Stimulated activated CD4-positive, alpha-beta T cell treated with anti-CD3 and anti-CD28 coated beads, Interleukin-1b, Interleukin-23, amount 100 ng/mL, for 1 hour (primary cell): ENCODE data around the gene PSMA6.
"Not testable (repeated sequence)": the region's sequence is repeated elsewhere in the genome, so short reads cannot be mapped to it uniquely, and the experiment has no call there.

Source experiments
- DNase-seq, 2 donors: peaks; one replicate each; pipeline ENCODE4 v3.0.0-alpha.2; 2020; ENCODE audit warnings: low read depth in 2 of 2

PSMA6 gene

GRCh38 chr14:35292051-35292769 is at the start of gene PSMA6:
PSMA6 (plus strand) TSS chr14:35292382; CDS start chr14:35292477, 95 bp downstream.
- peak; percentile 98 for DNase-seq

- no peak for DNase-seq
Measured at GRCh38 chr14:35242599-35243311, 49.4 kb upstream of the PSMA6 start.

DNA sequence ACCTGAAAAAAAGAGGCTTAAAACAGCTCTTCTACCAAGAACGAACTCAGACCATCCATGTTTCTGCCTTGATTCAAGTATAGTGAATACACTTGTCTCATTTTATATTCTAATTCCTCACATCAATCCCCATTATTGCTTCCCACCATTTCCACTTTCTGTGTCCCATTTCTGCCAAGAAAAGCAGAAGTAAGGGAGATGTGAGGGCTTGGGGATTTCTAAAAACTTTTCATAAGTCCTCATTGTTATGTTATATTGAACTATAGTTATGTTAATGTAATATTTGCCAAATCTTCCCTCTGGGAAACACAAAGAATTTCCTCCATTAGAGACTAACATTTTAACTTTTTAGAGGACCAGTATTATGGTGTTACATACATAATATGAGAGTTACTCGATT is 48.2 kb upstream of the PSMA6 start:
- no peak for DNase-seq

- DNase-seq, result no peak
Measured at GRCh38 chr14:35244542-35244941, 47.6 kb upstream of the PSMA6 start.

DNA sequence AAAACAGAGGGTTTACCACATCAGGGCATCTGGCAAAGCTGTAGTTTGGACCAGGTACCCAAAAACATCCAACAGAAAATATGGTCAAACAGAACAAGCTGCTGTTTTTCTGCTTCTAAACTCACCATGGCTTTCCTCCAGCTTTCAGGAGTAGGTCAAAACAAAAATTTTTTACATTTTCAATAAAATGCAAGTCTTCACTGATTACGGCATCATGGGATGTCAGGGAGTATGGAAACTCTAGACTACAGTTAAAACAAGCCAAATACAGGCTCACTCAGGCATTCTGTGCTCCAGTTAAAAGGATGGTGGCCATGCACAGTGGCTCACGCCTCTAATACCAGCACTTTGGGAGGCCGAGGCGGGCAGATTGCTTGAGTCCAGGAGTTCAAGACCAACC is 47.1 kb upstream of the PSMA6 start:
- no peak for DNase-seq

GRCh38 chr14:35247777-35248475 is 44.3 kb upstream of the PSMA6 start:
- no peak for DNase-seq

GRCh38 chr14:35248476-35248788 is 43.8 kb upstream of the PSMA6 start:
- DNase-seq, result no peak

GRCh38 chr14:35250319-35250718 is 41.9 kb upstream of the PSMA6 start:
- no peak for DNase-seq

GRCh38 chr14:35252451-35252868 is 39.7 kb upstream of the PSMA6 start:
- no peak for DNase-seq

DNA sequence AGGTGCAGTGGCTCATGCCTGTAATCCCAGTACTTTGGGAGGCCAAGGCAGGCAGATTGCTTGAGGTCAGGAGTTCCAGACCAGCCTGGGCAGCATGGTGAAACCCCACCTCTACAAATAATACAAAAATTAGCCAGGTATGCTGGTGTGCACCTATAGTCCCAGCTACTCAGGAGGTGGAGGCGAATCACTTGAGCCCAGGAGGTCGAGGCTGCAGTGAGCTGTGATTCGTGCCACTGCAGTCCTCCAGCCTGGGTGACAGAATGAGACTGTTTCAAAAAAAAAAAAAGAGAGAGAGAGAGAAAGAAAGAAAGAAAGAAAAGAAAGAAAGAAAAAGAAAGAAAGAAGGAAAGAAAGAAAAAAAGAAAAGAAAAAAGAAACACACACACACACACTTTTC is 39.1 kb upstream of the PSMA6 start:
- not testable (repeated sequence) for DNase-seq

GRCh38 chr14:35254034-35254622 is 38.1 kb upstream of the PSMA6 start:
- DNase-seq, result not testable (repeated sequence)

- DNase-seq, result no peak
Measured at GRCh38 chr14:35254736-35255135, 37.4 kb upstream of the PSMA6 start.

DNA sequence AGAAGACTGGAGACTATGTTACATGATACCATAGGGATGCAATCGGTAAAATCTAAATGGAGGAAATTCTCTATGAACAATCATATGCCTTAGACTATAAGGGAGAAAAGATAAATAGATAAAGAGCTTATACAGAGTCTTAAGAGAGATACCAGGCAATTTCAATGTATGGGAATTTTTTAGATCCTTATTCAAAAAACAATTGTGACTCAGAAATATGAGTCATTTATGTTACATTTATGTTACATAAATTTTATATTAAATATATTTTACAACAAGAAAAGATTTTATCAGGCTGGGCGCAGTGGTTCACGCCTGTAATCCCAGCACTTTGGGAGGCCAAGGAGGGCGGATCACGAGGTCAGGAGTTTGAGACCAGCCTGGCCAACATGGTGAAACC is 36.5 kb upstream of the PSMA6 start:
- DNase-seq, result no peak

DNA sequence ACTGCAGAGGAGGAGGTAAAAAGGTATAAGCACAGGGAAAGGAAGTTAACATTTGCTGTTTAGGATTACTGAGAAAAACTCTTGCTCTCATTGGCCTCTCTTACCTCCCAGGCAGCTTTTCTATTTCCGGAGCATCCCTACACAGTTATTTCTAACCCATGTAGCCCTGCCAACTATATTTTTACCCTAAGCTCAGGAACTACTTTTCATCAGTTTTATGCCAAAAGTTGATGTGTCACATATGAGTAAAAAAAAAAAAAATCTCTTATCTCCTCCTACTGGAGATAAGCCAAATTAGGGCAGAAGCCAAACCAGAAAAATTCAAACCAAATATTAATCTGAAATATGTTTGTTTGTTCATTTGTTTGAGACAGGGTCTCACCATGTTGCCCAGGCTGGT is 34.4 kb upstream of the PSMA6 start:
- DNase-seq, result no peak

GRCh38 chr14:35258420-35258819 is 33.8 kb upstream of the PSMA6 start:
- no peak for DNase-seq

GRCh38 chr14:35261774-35262173 is 30.4 kb upstream of the PSMA6 start:
- no peak for DNase-seq

DNA sequence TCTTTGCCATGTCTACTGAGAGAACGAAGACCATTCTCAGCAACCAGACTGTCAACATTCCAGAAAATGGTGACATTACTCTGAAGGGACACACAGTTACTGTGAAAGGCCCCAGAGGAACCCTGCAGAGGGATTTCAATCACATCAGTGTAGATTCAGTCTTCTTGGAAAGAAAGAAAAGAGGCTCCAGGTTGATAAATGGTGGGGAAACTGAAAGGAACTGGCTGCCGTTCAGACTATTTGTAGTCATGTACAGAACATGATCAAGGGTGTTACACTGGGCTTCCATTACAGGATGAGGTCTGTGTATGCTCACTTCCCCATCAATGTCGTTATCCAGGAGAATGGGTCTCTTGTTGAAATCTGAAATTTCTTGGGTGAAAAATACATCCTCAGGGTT is 29.7 kb upstream of the PSMA6 start:
- no peak for DNase-seq

DNA sequence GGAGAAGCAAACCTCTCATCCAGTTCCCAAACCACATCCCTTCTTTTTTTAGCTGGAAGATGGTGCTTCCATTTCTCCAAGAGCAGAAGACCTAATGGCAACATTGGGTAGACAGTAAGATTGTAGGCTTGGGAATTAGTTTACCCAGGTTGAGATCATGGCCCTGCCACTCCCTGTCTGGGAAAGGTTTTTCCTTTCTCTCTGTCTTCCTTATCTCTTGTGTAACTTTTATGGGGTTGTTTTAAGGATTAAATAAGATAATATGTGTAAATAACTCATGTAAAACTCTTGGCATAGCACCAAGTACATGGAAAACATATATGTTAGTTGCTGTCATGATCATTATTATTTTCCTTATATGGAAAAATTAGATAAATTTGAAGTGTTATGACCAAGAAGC is 23.2 kb upstream of the PSMA6 start:
- DNase-seq, result no peak

DNA sequence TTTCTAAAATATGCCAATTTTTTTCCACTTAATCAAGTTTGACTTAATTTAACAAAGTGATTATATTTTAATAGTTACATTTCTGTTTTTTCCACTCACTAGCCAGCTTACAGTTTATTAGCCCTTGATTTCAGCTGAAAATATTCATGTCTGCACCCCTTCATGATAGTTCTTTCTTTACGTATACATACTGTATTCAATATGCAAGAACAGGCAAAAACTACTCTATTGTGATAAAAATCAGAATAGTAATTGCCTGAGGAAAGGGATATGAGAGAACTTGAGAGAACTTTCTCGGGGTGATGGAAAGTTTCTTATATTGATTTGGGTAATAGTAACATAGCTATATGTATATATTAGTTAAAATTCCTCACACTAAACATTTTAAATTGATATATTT is 17.4 kb upstream of the PSMA6 start:
- no peak for DNase-seq

DNA sequence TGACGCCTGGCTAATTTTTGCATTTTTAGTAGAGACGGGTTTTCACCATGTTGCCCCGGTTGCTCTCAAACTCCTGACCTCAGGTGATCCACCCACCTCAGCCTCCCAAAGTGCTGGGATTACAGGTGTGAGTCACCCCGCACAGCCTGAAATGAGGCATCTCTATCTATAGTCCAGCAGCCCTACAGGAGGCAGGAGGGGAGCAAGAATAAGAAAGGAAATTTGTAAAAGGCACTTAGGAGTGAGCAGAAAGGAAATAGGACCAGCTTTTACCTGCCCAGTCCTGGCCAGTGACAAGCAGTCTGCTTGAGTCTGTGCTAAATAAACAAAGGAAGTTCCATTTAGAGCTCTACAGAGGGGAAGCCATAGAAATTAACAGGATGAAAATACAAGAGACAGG is 15.0 kb upstream of the PSMA6 start:
- DNase-seq, result no peak

DNA sequence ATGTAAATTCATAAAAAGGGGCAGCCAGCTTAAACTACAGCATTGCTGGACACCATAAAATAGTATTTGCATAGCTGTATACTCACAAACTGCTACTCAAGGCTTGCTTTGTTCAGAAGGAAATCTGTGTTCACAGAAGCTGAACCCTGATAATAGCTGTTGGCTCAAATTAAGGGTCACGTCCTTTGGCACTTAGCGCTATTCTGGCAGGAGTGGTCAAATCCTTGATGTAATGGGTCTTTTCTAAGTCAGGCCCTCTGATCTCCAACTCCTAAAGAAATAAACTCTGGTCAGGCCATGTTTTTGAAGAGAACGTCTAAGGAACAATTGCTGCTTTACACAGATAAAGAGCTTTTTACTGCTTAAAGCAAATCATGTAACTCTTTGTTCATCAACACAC is 12.8 kb upstream of the PSMA6 start:
- no peak for DNase-seq

DNA sequence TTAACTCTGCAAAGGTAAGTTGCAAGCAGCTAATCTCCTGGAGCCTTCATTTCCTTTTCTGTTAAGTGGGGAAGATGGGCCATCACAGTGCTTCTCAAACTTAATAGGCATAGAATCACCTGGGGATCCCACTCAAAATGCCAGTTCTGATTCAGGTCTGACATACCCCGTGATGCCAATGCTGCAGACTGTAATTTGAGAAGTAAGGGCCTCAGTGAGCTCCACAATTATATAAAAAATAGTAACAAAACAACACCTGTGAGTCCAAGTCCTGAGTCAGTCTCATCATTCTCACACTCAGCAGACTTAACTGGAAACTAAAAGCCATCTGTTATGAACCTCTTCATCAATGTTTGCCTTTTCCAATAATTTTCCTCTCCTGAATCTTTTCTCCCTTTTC is 10.8 kb upstream of the PSMA6 start:
- no peak for DNase-seq

GRCh38 chr14:35284506-35284905 is 7.7 kb upstream of the PSMA6 start:
- DNase-seq, result no peak
